Measurements from ENCODE around the gene PRAMEF9.
"Not testable (repeated sequence)": the region's sequence is repeated elsewhere in the genome, so short reads cannot be mapped to it uniquely, and the experiment has no call there.

Gene PRAMEF9

DNA sequence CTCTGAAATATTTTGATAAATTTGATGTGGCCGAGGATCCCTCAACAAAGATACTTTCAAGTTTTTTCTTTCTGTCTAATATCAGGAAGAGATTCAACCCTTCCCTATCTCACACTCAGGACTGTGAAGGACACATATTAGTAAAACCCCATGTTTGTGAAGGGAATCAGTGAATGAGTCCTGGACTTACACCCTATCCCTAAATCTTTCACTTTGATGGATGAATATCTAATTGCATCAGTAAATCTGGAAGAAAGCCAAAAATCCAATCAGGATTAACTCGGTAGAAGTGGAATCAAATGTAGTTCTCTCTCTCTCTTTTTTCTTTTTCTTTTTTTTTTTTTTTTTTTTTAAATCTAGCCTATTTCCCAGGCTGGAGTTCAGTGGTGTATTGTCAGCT, at the start of gene PRAMEF9:
Gene PRAMEF9, plus strand, starts transcription at position 301 of the 400 bp plus-strand sequence. CDS start 3,433 bp downstream, outside the sequence.
- DNase-seq (ENCODE audit: low read depth in 2 of 2): not testable (repeated sequence)

DNA sequence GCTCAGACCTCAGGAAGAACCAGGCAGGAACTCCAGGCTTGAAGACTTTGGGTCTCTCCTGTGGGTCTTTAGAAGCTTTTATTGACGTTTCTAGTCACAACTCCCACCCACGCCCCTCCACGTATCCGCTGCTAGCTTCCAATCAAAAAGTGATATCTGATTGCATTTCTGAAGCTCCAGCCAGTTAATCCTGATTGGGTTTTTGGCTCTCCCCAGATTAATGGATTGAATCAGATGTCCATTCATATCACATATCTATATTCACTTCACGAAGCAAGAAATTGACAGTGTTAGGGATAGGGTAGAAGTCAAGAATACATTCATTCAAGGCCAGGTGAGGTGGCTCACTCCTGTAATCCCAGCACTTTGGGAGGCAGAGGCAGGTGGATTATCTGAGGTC, 15.7 kb upstream of the PRAMEF9 start, which contains the start of gene PRAMEF26:
Gene PRAMEF26, minus strand, starts transcription at position 101 of the 400 bp plus-strand sequence. CDS start 2,914 bp downstream, outside the sequence.
- DNase-seq (ENCODE audit: low read depth in 2 of 2): not testable (repeated sequence)

DNA sequence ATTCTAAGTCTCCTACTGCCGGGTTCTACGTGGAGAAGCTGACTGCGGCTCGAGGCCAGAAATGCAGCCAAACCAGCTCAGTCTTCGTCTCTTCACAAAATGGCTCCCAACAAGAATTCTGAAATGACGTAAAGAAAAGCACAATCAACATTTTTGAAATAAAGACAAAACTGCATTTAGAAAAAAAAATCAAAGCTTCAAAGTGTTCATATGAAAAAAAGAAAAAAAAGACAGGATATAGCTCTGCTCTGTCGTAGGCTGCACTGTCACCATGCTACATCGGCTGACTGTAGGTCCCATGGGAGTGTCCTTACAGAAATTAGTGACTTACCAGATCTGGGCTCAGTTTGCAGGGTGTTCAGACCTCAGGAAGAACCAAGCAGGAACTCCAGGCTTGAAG, 6.1 kb upstream of the PRAMEF9 start, which contains the start of gene HNRNPCL4:
Gene HNRNPCL4, minus strand, starts transcription at position 101 of the 400 bp plus-strand sequence. CDS start 164 bp downstream, outside the sequence.
- not testable (repeated sequence) for DNase-seq (ENCODE audit: low read depth in 2 of 2)

GRCh38 chr1:13201309-13201708, 29.7 kb downstream of the PRAMEF9 start, which contains the start of gene PRAMEF13:
Gene PRAMEF13, minus strand, starts transcription at chr1:13201409. Its CDS starts 1,820 bp downstream, at chr1:13199589.
- DNase-seq (ENCODE audit: low read depth in 2 of 2): not testable (repeated sequence)

GRCh38 chr1:13208712-13209111, 37.1 kb downstream of the PRAMEF9 start:
- DNase-seq (ENCODE audit: low read depth in 2 of 2): not testable (repeated sequence)

- DNase-seq (ENCODE audit: low read depth in 2 of 2): not testable (repeated sequence)
Measured at GRCh38 chr1:13216619-13217018, 45.0 kb downstream of the PRAMEF9 start.

DNA sequence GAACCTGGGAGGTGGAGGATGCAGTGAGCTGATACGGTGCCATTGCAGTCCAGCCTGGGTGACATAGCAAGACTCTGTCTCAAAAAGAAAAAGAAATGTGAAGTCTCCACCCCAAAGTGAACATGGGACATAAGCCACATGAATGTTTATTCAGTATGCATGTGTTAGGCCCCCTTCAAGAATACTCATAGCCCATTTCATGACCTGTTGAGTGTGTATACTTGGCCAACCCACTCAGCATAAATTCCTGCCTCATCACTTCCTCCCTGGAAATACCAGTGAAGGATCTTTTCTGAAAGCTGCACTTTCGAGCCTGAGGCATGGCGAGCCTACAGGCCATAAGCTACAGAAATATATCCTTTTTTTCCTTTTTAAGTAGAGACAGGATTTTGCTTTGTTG, 47.6 kb downstream of the PRAMEF9 start:
- DNase-seq (ENCODE audit: low read depth in 2 of 2): not testable (repeated sequence)

- not testable (repeated sequence) for DNase-seq (ENCODE audit: low read depth in 2 of 2)
Measured at GRCh38 chr1:13222788-13223187, 51.1 kb downstream of the PRAMEF9 start.

DNA sequence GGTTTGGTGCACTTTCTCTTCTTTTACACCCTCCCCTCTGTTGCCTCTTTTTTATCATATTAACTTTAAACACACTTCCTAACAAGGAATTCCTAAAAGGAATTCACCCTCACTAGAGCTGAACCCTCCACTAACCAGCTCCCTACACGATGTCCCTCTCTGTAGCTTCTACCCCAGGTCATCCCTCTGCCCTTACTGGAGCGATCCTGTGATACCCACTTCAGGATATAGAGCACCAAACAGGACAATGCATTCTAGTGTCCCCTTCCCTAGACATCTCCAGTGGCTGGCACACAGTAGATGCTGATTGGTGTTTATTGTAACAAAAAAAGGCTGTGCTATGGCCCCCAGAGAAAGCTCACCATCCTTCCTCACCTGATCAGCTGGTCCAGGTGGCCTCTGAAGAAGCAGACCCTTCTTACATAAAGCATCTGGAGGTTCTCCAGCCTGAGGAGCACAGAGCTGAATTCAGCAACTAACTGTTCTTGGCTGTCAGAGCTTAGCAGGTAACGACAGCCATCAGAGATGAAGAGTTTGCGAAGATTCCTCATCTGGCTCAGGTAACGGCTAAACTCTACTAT, 52.9 kb downstream of the PRAMEF9 start:
- DNase-seq (ENCODE audit: low read depth in 2 of 2): no peak

DNA sequence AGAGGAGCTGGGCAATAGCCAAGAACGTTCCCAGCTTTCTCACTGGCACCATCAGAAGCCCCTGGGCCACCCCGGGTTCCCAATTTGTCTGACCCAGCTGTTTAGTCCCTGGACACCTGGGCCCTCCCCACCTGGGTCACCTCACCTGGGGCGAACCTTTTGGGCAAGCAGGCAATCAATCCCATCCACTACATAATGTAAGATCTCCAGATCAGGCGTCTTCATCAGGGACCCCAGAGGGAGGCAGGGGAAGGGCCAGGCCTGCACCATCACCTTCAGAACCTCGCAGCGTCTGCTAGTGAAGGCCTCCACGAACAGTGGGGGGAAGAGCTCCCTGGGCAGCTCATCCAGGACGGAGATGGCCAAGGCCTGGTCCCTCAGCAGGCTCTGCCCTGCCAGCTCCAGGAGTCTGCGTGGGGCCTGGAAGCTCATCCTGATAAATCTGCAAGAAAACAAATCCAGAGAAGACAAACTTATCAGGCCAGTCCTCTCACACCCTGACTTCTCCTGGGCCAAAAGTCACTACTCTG, 54.1 kb downstream of the PRAMEF9 start, which contains the start of gene PRAMEF18:
Gene PRAMEF18, minus strand, starts transcription at position 480 of the 530 bp plus-strand sequence. Its CDS starts 48 bp downstream, at position 432.
- DNase-seq (ENCODE audit: low read depth in 2 of 2): not testable (repeated sequence)

- DNase-seq (ENCODE audit: low read depth in 2 of 2): not testable (repeated sequence)
Measured at GRCh38 chr1:13227271-13228055, 55.8 kb downstream of the PRAMEF9 start.

DNA sequence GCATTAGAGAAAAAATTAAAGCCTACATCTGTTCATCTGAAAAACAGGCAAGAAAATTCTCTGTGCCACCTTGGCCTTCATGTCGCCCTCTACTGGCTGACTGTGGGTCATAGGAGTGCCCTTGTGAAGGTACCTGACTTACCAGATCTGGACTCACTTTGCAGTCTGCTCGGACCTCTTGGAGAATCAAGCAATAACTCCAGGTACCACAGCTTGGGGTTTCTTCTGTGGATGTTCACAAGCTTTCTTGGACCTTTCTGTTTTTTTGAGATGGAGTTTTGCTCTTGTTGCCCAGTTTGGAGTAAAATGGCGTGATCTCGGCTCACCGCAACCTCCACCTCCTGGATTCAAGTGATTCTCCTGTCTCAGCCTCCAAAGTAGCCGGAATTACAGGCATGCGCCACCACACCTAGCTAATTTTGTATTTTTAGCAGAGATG, 56.7 kb downstream of the PRAMEF9 start:
- DNase-seq (ENCODE audit: low read depth in 2 of 2): peak in 1 of 2 donors; percentile 33
